OCI-LY7 (cell line): ENCODE results near the gene SRGAP3. TPM values are rescaled to one million over a fixed set of nuclear protein-coding genes. Genes with fewer than 3 reads are reported as not detected.

Experiments used
- BruUV-seq: library from RNA; stranded (reverse); fragments of 400-500 nt; replicated peaks from 2 replicates; lab custom pipeline; 2021; lab: Mats Ljungman, UMichigan
- CTCF ChIA-PET: fragments of 300-600 bp; sonication (Branson Sonifier 250); formaldehyde crosslinking; loops from one replicate; lab custom pipeline; 2022; ENCODE audit warnings: antibody characterized with exemption; ENCODE audit not compliant: unreplicated experiment; lab: Charles Lee
- POLR2A ChIA-PET: fragments of 300-600 bp; sonication (Branson Sonifier 250); formaldehyde crosslinking; loops from one replicate; lab custom pipeline; 2022; ENCODE audit warnings: antibody characterized with exemption; lab: Charles Lee
- DNase-seq: peaks from one replicate; pipeline ENCODE4 v3.0.0-alpha.2; 2015; ENCODE audit warnings: low spot score
- H2AFZ ChIP-seq: fragments of 200-600 bp; sonication (generic), shearing (Covaris generic); 2 replicates; pipeline ENCODE4 v1.6.1; 2014; ENCODE audit warnings: mild to moderate bottlenecking, antibody characterized with exemption, low read length, moderate library complexity
- H3K27ac ChIP-seq: fragments of 200-600 bp; sonication (generic); 2 replicates; pipeline ENCODE4 v1.5.1; 2014; ENCODE audit warnings: mixed run types, low read depth, mild to moderate bottlenecking, moderate library complexity, low read length, inconsistent platforms; ENCODE audit not compliant: poor library complexity, severe bottlenecking
- H3K36me3 ChIP-seq: fragments of 200-600 bp; sonication (generic); 2 replicates; pipeline ENCODE4 v1.6.1; 2014; ENCODE audit warnings: mild to moderate bottlenecking, antibody characterized with exemption, low read length, moderate library complexity, mixed read lengths; ENCODE audit not compliant: insufficient read depth
- H3K4me1 ChIP-seq: fragments of 200-600 bp; sonication (generic); 2 replicates; pipeline ENCODE4 v1.5.1; 2014; ENCODE audit warnings: mild to moderate bottlenecking, low read length; ENCODE audit not compliant: insufficient read depth, poor library complexity, severe bottlenecking
- H3K4me2 ChIP-seq: fragments of 200-600 bp; sonication (generic); 2 replicates; pipeline ENCODE4 v1.6.1; 2014; ENCODE audit warnings: mild to moderate bottlenecking, low read length
- H3K4me3 ChIP-seq: fragments of 200-600 bp; sonication (generic); 2 replicates; pipeline ENCODE4 v1.5.1; 2014; ENCODE audit warnings: mild to moderate bottlenecking, low read depth, low read length; ENCODE audit not compliant: poor library complexity, severe bottlenecking
- H3K79me2 ChIP-seq: fragments of 200-600 bp; sonication (generic); 2 replicates; pipeline ENCODE4 v1.6.1; 2016; ENCODE audit warnings: low read depth, mild to moderate bottlenecking, low read length, moderate library complexity, mixed read lengths; ENCODE audit not compliant: insufficient read depth
- H3K9me2 ChIP-seq: fragments of 200-600 bp; sonication (generic); 2 replicates; pipeline ENCODE4 v1.6.1; 2016; ENCODE audit warnings: mild to moderate bottlenecking, low read length, mixed read lengths; ENCODE audit not compliant: insufficient read depth
- H3K9me3 ChIP-seq: fragments of 200-600 bp; sonication (generic); 2 replicates; pipeline ENCODE4 v1.6.1; 2014; ENCODE audit warnings: mild to moderate bottlenecking, mixed run types, low read length, mixed read lengths
- H4K20me1 ChIP-seq: fragments of 200-600 bp; sonication (generic); 2 replicates; pipeline ENCODE4 v1.6.1; 2014; ENCODE audit warnings: mild to moderate bottlenecking, antibody characterized with exemption, low read length, moderate library complexity, mixed read lengths; ENCODE audit not compliant: insufficient read depth
- EZH2phosphoT487 ChIP-seq: fragments of 200-600 bp; sonication (generic); IDR thresholded peaks from 2 replicates; pipeline ENCODE4 v1.6.1; 2018; ENCODE audit warnings: low read depth, borderline replicate concordance, mild to moderate bottlenecking, mixed run types, antibody characterized with exemption, low read length, moderate library complexity, mixed read lengths
- intact Hi-C: fragments of 100-400 bp; cut with micrococcal nuclease; formaldehyde crosslinking; loops from one replicate; pipeline ENCODE4 v1.10.0; 2022; ENCODE audit not compliant: unreplicated experiment
- total RNA-seq, 2 experiments: library from RNA; depleted of rRNA in 1 of 2; stranded (reverse); fragments of >200 nt in 1 of 2; shearing (Covaris generic) in 1 of 2; gene quantifications; 2 replicates each; pipeline ENCODE4 v1.2.3, GENCODE V29; 2014 to 2022
- TF ChIP-seq, protein P1 (sequence below): fragments of 200-600 bp; sonication (generic); conservative IDR thresholded peaks from 2 replicates; pipeline ENCODE4 v1.5.1; 2014; ENCODE audit warnings: mild to moderate bottlenecking, antibody characterized with exemption, low read length, moderate library complexity, mixed read lengths

The SRGAP3 gene
- total RNA-seq, 2 experiments from 2014 or later: 1.5 to 1.7 TPM

DNA sequence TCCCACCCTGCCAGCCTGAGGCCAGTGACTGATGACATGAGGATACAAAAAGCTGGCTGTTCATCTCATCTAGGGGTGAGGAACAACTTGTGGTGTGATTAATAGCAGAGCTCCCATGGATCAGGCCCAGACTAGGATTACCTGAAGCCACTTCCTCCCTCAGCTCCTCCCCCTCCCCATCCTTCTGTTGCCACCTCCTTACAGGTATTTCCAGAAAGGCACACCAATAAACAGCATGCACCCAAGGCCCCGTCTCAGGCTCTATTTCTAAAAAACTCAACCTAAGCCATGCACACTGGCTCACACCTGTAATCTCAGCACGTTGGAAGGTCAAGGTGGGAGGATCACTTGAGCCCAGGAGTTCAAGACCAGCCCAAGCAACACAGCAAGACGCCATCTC lies 54.1 kb downstream of the SRGAP3 start:
- Histone ChIP-seq H3K4me2 (no peak overlapping the region), H4K20me1 (no peaks in the 10 kb centered on the region), H3K9me2 (no peaks in the 10 kb centered on the region), H3K9me3 (no peaks in the 10 kb centered on the region), H3K36me3 (no peaks in the 10 kb centered on the region), H3K4me1 (no peaks in the 10 kb centered on the region), H2AFZ (no peak overlapping the region), H3K27ac (no peak overlapping the region), H3K79me2 (no peaks in the 10 kb centered on the region), H3K4me3 (no peak overlapping the region)
- no TSS peak for BruUV-seq
- TF ChIP-seq EZH2phosphoT487: no peak
- TF ChIP-seq, protein P1, sequence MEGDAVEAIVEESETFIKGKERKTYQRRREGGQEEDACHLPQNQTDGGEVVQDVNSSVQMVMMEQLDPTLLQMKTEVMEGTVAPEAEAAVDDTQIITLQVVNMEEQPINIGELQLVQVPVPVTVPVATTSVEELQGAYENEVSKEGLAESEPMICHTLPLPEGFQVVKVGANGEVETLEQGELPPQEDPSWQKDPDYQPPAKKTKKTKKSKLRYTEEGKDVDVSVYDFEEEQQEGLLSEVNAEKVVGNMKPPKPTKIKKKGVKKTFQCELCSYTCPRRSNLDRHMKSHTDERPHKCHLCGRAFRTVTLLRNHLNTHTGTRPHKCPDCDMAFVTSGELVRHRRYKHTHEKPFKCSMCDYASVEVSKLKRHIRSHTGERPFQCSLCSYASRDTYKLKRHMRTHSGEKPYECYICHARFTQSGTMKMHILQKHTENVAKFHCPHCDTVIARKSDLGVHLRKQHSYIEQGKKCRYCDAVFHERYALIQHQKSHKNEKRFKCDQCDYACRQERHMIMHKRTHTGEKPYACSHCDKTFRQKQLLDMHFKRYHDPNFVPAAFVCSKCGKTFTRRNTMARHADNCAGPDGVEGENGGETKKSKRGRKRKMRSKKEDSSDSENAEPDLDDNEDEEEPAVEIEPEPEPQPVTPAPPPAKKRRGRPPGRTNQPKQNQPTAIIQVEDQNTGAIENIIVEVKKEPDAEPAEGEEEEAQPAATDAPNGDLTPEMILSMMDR: no peak
- intact Hi-C loops: no loop called here
- POLR2A ChIA-PET: no interaction called here
- CTCF ChIA-PET: no interaction called here
- no peak for DNase-seq

DNA sequence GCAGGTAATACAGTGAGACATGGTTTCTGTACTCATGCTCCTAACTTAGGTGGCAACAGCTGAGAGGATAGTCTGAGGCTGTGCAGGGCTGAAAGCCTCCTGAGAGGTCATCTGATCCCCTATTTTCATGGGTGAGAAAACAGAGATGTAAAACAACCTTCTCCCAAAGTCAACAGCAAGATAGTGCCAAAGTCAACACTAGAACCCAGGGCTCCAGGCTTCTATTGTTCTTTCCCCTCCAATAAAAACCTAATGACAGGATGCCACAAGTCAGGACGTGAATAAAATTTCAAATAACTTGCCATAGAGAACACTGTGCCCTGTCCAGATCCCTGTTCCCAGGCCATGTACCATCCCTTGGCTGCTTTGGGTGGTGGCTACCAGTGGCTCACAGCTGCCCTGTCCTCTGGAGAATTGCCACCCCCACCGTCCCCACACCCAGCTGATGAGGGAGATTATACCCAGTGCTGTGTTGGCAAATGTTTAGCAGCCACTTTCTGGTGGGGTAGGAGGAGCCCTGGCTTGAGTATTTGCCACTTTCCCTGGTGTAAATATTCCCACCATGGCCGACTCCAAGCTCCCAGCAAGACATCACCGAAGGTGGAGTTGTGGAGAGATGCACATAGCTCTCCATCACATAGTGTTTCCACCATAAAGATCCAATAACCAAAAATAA lies 54.8 kb downstream of the SRGAP3 start:
- POLR2A ChIA-PET: no interaction called here
- intact Hi-C loops: no loop called here
- BruUV-seq: no TSS peak

More for the DNA sequence above, 54.8 kb downstream of the SRGAP3 start:
- H3K9me2 ChIP-seq: no peaks in the 10 kb centered on the region
- no peaks in the 10 kb centered on the region for H3K9me3 ChIP-seq
- CTCF ChIA-PET: no interaction called here
- TF ChIP-seq, protein P1: no peak
- TF ChIP-seq EZH2phosphoT487: no peak
- H4K20me1 ChIP-seq: no peaks in the 10 kb centered on the region
- no peak overlapping the region for H3K4me2 ChIP-seq
- H3K79me2 ChIP-seq: no peaks in the 10 kb centered on the region
- H3K4me1 ChIP-seq: no peaks in the 10 kb centered on the region
- no peak for DNase-seq
- no peak overlapping the region for H2AFZ ChIP-seq
- no peak overlapping the region for H3K4me3 ChIP-seq
- H3K27ac ChIP-seq: no peak overlapping the region
- H3K36me3 ChIP-seq: no peaks in the 10 kb centered on the region
